Measurements from ENCODE around the gene IKZF1. TPM values are rescaled to one million over a fixed set of nuclear protein-coding genes. Genes with fewer than 3 reads are reported as not detected.

Gene IKZF1
- total RNA-seq, 1 donor from 2014 or later: 0.33 TPM

- no peaks in the 10 kb centered on the region for H3K27me3 ChIP-seq (ENCODE audit: control insufficient read depth, insufficient read depth, low read length)
- H3K4me3 ChIP-seq (ENCODE audit: low read depth, low read length): no peak overlapping the region
- no peak for DNase-seq (ENCODE audit: low read depth)
- TF ChIP-seq CTCF (IDR thresholded peaks at IDR 0.05; ENCODE audit: insufficient read depth, low read length, poor library complexity, severe bottlenecking): no peak
- H3K36me3 ChIP-seq (ENCODE audit: control insufficient read depth, insufficient read depth, low read length): no peaks in the 10 kb centered on the region
These were observed 35.5 kb downstream of the IKZF1 start for GRCh38 chr7:50339990-50340500.

GRCh38 chr7:50341724-50342123 is 37.2 kb downstream of the IKZF1 start:
- Histone ChIP-seq H3K36me3 (ENCODE audit: control insufficient read depth, insufficient read depth, low read length) (no peaks in the 10 kb centered on the region), H3K4me3 (ENCODE audit: low read depth, low read length) (no peak overlapping the region), H3K27me3 (ENCODE audit: control insufficient read depth, insufficient read depth, low read length) (no peaks in the 10 kb centered on the region)
- no peak for TF ChIP-seq CTCF (IDR thresholded peaks at IDR 0.05; ENCODE audit: insufficient read depth, low read length, poor library complexity, severe bottlenecking)
- DNase-seq (ENCODE audit: low read depth): no peak

- H3K4me3 ChIP-seq (ENCODE audit: low read depth, low read length): no peak overlapping the region
- no peaks in the 10 kb centered on the region for H3K27me3 ChIP-seq (ENCODE audit: control insufficient read depth, insufficient read depth, low read length)
- no peak for DNase-seq (ENCODE audit: low read depth)
- no peaks in the 10 kb centered on the region for H3K36me3 ChIP-seq (ENCODE audit: control insufficient read depth, insufficient read depth, low read length)
- TF ChIP-seq CTCF (IDR thresholded peaks at IDR 0.05; ENCODE audit: insufficient read depth, low read length, poor library complexity, severe bottlenecking): no peak
These were observed 38.1 kb downstream of the IKZF1 start for GRCh38 chr7:50342616-50343114.

- H3K27me3 ChIP-seq (ENCODE audit: control insufficient read depth, insufficient read depth, low read length): no peaks in the 10 kb centered on the region
These were observed 42.3 kb downstream of the IKZF1 start for GRCh38 chr7:50346545-50347497.

GRCh38 chr7:50347693-50348092 is 43.2 kb downstream of the IKZF1 start:
- no peak for TF ChIP-seq CTCF (IDR thresholded peaks at IDR 0.05; ENCODE audit: insufficient read depth, low read length, poor library complexity, severe bottlenecking)
- no peak for DNase-seq (ENCODE audit: low read depth)
- Histone ChIP-seq H3K27me3 (ENCODE audit: control insufficient read depth, insufficient read depth, low read length) (no peaks in the 10 kb centered on the region), H3K36me3 (ENCODE audit: control insufficient read depth, insufficient read depth, low read length) (no peaks in the 10 kb centered on the region), H3K4me3 (ENCODE audit: low read depth, low read length) (no peak overlapping the region)

More at GRCh38 chr7:50346545-50347497, 42.3 kb downstream of the IKZF1 start:
- Histone ChIP-seq H3K4me3 (ENCODE audit: low read depth, low read length) (no peak overlapping the region), H3K36me3 (ENCODE audit: control insufficient read depth, insufficient read depth, low read length) (no peaks in the 10 kb centered on the region)
- TF ChIP-seq CTCF (IDR thresholded peaks at IDR 0.05; ENCODE audit: insufficient read depth, low read length, poor library complexity, severe bottlenecking): no peak
- no peak for DNase-seq (ENCODE audit: low read depth)

Data from kidney epithelial cell (primary cell).